A673 (cell line): Measurements from ENCODE around the gene GBE1.

Experiments
- EZH2 ChIP-seq: fragments of 200-600 bp; sonication (generic); IDR thresholded peaks from 2 replicates; pipeline ENCODE4 v1.6.1; 2017; ENCODE audit warnings: borderline replicate concordance, low read depth, mild to moderate bottlenecking, mixed read lengths, antibody characterized with exemption, low read length; ENCODE audit not compliant: poor library complexity, severe bottlenecking
- TF ChIP-seq, protein P1 (sequence below): fragments of 300-800, 200-600 bp; sonication (generic); conservative IDR thresholded peaks from 2 replicates; pipeline ENCODE4 v1.5.1; 2017; ENCODE audit warnings: low read depth, mild to moderate bottlenecking, antibody characterized with exemption, low read length, moderate library complexity, mixed read lengths

GRCh38 chr3:81472600-81473362 is 288.7 kb downstream of the GBE1 start:
- no peak for TF ChIP-seq EZH2
- TF ChIP-seq, protein P1, sequence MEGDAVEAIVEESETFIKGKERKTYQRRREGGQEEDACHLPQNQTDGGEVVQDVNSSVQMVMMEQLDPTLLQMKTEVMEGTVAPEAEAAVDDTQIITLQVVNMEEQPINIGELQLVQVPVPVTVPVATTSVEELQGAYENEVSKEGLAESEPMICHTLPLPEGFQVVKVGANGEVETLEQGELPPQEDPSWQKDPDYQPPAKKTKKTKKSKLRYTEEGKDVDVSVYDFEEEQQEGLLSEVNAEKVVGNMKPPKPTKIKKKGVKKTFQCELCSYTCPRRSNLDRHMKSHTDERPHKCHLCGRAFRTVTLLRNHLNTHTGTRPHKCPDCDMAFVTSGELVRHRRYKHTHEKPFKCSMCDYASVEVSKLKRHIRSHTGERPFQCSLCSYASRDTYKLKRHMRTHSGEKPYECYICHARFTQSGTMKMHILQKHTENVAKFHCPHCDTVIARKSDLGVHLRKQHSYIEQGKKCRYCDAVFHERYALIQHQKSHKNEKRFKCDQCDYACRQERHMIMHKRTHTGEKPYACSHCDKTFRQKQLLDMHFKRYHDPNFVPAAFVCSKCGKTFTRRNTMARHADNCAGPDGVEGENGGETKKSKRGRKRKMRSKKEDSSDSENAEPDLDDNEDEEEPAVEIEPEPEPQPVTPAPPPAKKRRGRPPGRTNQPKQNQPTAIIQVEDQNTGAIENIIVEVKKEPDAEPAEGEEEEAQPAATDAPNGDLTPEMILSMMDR, result no peak
